Measurements from ENCODE around the gene FHDC1.

FHDC1 gene

GRCh38 chr4:152983774-152984411 is 47.8 kb downstream of the FHDC1 start:
- no peak for DNase-seq

- DNase-seq: peak; percentile 19
These were observed 52.8 kb downstream of the FHDC1 start for GRCh38 chr4:152988721-152989553.

GRCh38 chr4:152989554-152989970 is 53.4 kb downstream of the FHDC1 start:
- DNase-seq: no peak

GRCh38 chr4:152990471-152991131 is 54.5 kb downstream of the FHDC1 start:
- peak; percentile 30 for DNase-seq

- DNase-seq: peak; percentile 17
These were observed 55.3 kb downstream of the FHDC1 start for GRCh38 chr4:152991398-152991797.

GRCh38 chr4:152992027-152992426 is 55.9 kb downstream of the FHDC1 start:
- DNase-seq: no peak

- no peak for DNase-seq
These were observed 56.3 kb downstream of the FHDC1 start for GRCh38 chr4:152992466-152992865.

GRCh38 chr4:152994038-152994437 is 57.9 kb downstream of the FHDC1 start:
- DNase-seq: no peak

GRCh38 chr4:152996111-152996571 is 60.0 kb downstream of the FHDC1 start:
- DNase-seq: no peak

- no peak for DNase-seq
These were observed 60.5 kb downstream of the FHDC1 start for GRCh38 chr4:152996672-152997071.

- DNase-seq: no peak
These were observed 61.2 kb downstream of the FHDC1 start for GRCh38 chr4:152997288-152997687.

GRCh38 chr4:152997771-152998487 is 61.8 kb downstream of the FHDC1 start:
- DNase-seq: no peak

- peak; percentile 22 for DNase-seq
These were observed 62.7 kb downstream of the FHDC1 start for GRCh38 chr4:152998861-152999260.

- no peak for DNase-seq
These were observed 63.4 kb downstream of the FHDC1 start for GRCh38 chr4:152999346-153000075.

- no peak for DNase-seq
These were observed 63.9 kb downstream of the FHDC1 start for GRCh38 chr4:153000076-153000420.

- no peak for DNase-seq
These were observed 65.5 kb downstream of the FHDC1 start for GRCh38 chr4:153001626-153002025.

GRCh38 chr4:153002110-153002509 is 66.0 kb downstream of the FHDC1 start:
- DNase-seq: no peak

- no peak for DNase-seq
These were observed 68.1 kb downstream of the FHDC1 start for GRCh38 chr4:153004081-153004850.

GRCh38 chr4:153005899-153006381 is 69.8 kb downstream of the FHDC1 start:
- DNase-seq: no peak

GRCh38 chr4:153008578-153009199 is 72.6 kb downstream of the FHDC1 start:
- no peak for DNase-seq

- DNase-seq: no peak
These were observed 74.0 kb downstream of the FHDC1 start for GRCh38 chr4:153010146-153010545.
